SKM-1 (cell line): Measurements from ENCODE around the gene SPSB1.
"Not testable (repeated sequence)": the region's sequence is repeated elsewhere in the genome, so short reads cannot be mapped to it uniquely, and the experiment has no call there.

Experiments
- DNase-seq: peaks from one replicate; lab custom pipeline; 2025; ENCODE audit not compliant: unreplicated experiment; lab: John Stamatoyannopoulos, UW

The SPSB1 gene

GRCh38 chr1:9385392-9385791, 92.7 kb downstream of the SPSB1 start:
- not testable (repeated sequence) for DNase-seq

DNA sequence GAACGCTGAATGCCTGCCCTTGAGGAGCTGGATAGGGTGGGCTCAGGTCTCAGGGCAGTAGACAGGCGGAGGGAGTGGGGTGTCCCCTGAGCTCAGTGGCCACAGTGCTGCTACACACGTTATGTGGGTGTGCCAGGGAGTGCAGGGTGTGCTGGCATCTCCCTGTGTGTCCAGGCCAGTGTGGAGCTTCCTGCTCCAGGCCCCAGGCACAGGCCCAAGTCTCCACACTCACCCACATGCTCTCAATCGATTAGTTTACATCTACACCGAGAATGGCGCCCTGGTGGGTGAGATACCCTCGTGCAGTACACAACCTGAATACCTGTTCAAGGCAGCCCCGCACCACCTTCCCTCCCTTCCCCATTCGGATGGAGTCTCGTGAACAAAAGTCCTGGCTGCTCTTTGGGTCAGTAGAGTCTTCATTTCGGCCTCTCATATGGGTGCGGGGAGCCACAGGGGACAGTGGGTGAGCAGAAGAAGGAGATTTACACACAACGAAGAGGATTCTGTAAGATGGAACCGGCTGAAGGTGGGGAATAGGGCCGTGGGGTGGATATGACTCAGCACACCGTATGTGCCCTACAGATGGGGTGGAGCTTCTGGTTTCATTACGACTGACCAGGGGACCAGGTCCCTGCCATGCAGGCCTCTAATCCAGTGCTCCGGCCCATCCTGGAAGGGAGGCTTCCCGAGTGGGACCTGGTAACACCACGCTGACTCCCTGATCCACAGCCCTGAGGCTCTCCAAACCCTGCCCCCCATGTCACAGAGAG, 93.3 kb downstream of the SPSB1 start:
- DNase-seq = no peak

DNA sequence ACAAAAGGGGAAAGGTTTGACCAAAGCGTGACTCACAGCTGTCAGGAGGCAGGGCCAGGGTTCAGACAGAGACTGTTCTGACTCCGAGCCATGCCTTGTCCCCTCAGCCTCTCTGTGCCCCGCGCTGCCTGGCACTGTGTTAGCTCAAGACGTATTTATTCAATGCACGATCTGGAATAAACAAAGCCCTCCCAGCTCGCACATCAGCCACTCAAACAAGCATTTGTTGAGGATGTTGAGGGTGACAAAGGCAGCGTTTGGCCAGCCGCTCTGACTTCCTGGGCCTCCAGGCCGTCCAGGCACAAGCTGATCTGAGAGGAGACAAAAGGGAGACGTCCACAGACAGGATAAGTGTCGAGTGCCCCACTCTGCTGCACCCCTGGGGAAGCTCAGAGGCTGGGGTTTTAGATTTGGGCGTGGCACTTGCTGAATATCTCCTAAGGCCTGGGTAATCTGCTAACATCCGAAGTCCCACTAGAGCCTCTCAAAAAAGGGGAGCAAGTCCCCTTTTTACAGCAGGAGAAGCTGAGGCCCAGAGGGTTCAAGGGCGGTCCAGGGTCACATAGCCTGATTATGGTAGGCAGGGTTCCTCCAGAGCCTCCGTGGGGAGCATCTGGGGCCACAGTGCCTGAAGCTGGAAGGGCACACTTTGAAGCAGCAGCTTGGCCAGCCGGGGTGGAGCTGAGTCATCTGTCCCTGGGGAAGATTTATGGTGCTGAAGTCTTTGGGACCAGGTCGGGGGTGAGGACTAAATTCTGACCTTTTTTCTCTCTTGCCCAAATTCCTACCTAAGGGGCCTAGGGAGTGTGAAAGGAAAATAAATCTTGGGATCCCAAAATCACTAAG, 95.9 kb downstream of the SPSB1 start:
- no peak for DNase-seq

DNA sequence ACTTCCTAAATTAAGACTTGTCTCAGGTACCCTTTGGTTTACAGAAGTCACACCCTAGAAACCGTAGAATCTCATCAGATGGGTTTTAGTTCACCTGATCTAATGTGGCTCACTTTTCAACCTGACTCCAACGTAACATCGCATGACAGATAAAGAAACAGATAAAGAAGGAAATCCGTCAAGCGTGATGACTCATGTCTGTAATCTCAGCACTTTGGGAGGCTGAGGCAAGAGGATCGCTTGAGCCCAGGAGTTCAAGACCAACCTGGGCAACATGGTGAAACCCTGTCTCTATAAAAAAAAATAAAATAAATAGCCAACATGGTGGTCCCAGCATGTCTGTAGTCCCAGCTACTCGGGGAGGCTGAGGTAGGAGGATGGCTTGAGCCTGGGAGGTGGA, 97.3 kb downstream of the SPSB1 start:
- no peak for DNase-seq

GRCh38 chr1:9391620-9392019, 98.9 kb downstream of the SPSB1 start:
- no peak for DNase-seq

GRCh38 chr1:9394010-9394409, 101.3 kb downstream of the SPSB1 start:
- no peak for DNase-seq

DNA sequence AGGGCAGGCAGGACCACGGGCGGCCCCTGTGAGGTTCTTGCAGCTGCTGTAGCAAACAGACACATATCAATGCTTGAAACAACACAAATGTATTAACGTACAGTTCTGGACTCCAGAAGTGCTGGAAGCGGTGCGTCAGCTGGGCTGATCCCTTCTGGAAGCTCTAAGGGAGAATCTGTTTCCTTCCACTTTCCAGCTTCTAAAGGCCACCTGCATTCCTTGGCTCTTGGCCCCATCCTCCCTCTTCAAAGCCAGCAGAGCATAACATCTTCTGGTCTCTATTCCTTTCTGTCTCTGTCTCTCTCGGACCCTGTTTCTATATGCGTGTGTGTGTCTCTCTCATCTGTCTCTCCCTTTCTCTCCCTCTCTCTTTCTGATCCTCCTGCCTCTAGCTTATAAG, 102.3 kb downstream of the SPSB1 start:
- no peak for DNase-seq

DNA sequence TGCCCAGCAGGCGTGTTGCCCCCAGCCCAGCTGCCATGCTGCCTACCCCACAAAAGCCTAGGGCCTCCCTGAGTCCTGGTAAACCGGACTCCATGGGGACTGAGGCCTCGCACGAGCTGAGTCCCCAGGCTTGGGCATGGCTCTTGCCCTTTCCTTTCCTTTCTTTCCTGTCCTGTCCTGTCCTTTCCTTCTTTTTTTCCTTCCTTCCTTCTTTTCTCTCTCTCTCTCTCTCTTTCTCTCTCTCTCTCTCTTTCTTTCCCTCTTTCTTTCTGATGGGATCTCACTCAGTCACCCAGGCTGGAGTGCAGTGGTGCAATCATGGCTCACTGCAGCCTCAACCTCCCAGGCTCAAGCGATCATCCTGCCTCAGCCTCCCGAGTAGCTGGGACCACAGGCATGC, 104.4 kb downstream of the SPSB1 start:
- no peak for DNase-seq

GRCh38 chr1:9397997-9398526, 105.4 kb downstream of the SPSB1 start:
- DNase-seq = no peak

DNA sequence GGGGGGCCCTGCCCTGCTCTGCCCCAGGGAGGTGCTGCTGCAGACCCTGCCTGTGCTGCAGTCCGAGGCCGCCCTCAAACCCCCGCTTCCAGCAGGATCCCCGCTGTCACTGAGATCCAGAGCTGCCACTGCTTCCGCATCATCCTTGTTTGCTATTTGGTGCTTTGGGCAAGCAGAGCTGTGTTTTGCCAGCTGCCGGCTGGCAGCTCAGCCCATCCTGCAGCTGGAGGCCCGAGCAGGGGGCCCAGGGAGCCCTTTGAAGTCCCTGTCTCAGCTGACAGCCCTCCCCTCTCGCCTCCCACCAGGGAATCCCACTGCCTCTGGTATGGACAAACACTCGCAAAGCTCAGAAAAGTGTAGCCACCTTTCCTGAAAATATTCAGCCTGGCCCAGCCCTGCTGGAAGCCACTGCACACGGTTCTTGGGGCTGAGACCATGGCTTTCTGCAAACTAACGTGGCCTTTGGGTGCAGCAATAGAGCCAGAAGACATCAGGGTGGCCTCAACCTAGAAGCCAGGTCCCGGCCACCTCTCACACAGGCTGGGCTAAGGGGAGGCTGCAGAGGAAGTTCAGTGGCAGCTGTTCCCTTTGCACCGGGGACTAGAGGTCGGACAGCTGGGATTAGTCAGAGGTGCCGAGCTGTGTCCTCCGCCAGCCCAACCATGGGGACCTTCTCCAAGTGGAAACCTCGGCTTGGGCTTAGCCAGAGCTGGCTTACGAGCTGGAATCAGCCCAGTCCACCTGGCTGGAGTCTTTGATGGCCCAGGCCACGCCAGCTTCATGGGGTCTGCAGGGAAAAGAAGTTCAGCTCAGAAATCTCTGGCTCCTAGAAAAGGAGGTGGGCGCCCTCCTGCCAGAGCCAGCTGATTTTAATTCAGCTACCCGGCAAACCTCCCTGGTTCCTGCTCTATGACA, 107.1 kb downstream of the SPSB1 start:
- DNase-seq = no peak

DNA sequence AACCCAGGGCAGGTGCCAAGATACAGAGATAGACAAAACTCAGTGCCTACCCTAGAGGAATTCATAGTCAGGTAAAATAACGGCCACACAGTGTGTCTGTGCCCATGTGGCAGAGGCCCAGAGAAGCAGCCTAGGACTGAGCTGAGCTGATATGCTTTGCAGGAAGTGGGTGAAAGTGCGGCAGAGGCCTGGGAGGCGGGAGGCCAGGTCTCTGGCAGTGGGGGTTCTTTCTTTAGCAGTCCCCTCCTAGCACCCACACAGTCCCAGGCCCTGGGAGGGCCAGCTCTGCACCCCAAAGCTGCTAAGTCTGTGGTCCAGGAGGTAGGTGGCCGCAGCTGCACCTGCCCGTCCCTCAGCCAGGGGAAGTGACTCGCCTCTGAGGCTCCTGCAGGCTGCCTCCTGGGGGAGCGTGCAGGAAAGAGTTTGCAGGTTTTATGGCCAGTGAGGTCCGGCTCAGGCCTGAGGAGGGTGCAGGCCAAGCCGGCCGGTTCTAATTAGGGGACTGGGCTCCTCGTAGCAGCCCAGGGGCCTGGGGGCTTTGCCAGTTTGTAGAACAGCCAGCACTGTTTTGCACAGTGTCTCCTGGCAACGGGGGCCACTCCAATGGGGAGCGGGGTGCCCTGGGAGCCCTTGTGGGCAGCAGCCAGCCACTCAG, 107.9 kb downstream of the SPSB1 start:
- no peak for DNase-seq

- DNase-seq = no peak
These were observed 108.4 kb downstream of the SPSB1 start for GRCh38 chr1:9401080-9401453.

- DNase-seq = no peak
These were observed 109.5 kb downstream of the SPSB1 start for GRCh38 chr1:9402256-9402616.

GRCh38 chr1:9402717-9403225, 110.1 kb downstream of the SPSB1 start:
- DNase-seq = no peak

GRCh38 chr1:9404117-9404914, 111.6 kb downstream of the SPSB1 start:
- DNase-seq = no peak

DNA sequence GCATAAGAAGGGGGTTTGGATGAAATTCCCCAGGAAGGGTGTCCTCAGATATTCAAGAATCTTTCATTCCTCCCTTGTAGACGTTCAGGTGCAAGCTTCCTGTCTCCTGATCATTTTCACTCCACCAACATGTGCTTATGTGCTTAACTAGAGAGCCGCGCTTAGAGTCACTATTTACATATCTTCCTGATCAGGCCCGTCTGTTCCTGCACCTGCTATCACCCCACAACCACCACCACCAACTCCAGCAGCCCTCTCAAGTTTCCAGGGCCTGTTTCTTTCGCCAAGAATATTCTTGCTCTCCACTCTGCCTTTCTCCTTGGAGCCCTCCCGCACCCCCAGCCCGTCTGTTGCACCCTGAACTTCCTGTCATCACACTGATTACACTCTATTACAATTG, 113.4 kb downstream of the SPSB1 start:
- no peak for DNase-seq

GRCh38 chr1:9410737-9411297, 118.1 kb downstream of the SPSB1 start:
- DNase-seq = peak; percentile 87

DNA sequence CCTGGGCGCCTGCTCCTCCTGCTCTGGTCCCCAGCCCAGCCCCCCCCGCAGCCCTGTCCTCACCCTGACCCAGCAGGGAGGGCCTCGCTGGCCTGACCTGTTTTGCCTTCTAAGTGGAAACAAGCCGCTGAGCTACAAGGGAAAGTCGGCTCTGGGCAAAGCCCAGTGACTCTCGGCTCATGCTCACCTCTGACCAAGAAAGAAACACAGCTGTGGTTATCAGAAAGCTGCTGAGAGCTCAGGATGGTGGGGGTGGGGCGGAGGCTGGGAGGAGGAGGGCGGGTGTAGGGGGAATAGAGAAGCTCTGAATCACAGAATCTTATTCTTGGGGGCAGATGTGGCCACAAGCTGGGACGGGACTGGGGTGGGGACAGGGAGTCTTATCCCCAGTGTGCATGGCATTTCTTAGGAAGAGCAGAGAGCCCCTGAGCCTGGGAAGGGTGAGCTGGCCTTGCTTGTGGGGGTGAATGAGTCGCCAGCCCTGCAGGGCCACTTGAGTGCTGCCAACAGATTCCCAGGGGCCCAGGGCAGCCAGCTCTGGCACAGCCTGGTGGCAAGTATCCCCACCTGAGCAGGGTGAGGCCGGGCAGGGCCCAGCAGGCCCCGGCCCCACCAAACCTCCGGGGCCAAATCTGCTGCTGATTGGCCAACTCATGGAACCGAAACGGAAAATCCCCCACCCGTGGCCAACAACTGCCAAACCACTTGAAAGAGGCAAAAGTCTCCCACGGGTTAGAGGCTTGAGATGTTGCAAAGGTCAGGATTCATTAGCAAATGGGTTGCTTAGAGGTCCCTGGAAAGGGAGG, 120.6 kb downstream of the SPSB1 start:
- no peak for DNase-seq

- DNase-seq = no peak
These were observed 121.2 kb downstream of the SPSB1 start for GRCh38 chr1:9413877-9414213.
